Measurements from ENCODE around the gene NAB1. TPM values are rescaled to one million over a fixed set of nuclear protein-coding genes. Genes with fewer than 3 reads are reported as not detected.
A peak's percentile ranks its signal among the peaks of the same experiment; 100 is the strongest.

NAB1 gene
- total RNA-seq, 1 donor from 2014 or later = 25.4 TPM

DNA sequence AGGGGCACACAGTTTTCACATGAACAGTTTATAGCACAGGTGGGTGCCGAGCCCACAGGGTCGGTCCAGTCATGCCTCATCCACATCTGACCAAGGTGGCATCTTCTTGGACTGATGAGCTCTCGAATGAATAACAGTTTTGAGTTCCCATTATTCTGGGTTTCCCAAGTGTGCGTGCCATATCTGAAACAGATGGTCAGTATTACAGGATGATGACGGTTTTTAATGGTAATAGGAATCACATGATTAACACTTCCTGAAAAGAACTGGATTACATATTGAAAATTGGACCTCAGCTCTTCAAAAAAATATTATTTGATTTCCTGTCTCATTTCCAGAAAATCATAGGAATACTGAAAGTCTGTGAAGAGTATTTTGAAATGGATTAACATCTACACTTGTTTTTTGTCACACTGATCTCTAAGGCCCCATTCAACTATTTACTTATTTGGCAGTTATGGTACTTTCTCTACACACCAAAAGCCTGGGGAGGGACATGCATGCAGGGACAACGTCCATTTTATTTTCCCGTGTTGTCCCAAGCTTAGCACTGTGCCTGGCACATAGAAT, 22.2 kb upstream of the NAB1 start:
- TF ChIP-seq, protein P1, sequence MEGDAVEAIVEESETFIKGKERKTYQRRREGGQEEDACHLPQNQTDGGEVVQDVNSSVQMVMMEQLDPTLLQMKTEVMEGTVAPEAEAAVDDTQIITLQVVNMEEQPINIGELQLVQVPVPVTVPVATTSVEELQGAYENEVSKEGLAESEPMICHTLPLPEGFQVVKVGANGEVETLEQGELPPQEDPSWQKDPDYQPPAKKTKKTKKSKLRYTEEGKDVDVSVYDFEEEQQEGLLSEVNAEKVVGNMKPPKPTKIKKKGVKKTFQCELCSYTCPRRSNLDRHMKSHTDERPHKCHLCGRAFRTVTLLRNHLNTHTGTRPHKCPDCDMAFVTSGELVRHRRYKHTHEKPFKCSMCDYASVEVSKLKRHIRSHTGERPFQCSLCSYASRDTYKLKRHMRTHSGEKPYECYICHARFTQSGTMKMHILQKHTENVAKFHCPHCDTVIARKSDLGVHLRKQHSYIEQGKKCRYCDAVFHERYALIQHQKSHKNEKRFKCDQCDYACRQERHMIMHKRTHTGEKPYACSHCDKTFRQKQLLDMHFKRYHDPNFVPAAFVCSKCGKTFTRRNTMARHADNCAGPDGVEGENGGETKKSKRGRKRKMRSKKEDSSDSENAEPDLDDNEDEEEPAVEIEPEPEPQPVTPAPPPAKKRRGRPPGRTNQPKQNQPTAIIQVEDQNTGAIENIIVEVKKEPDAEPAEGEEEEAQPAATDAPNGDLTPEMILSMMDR (IDR thresholded peaks at IDR 0.05; ENCODE audit: insufficient read depth, low read length, poor library complexity, severe bottlenecking) = no peak
- DNase-seq (ENCODE audit: low read depth) = no peak
- no peaks in the 10 kb centered on the region for H3K27me3 ChIP-seq (ENCODE audit: control insufficient read depth, insufficient read depth, low read length)
- no peak overlapping the region for H3K4me3 ChIP-seq (ENCODE audit: low read depth, low read length)
- no peaks in the 10 kb centered on the region for H3K36me3 ChIP-seq (ENCODE audit: control insufficient read depth, insufficient read depth, low read length)

DNA sequence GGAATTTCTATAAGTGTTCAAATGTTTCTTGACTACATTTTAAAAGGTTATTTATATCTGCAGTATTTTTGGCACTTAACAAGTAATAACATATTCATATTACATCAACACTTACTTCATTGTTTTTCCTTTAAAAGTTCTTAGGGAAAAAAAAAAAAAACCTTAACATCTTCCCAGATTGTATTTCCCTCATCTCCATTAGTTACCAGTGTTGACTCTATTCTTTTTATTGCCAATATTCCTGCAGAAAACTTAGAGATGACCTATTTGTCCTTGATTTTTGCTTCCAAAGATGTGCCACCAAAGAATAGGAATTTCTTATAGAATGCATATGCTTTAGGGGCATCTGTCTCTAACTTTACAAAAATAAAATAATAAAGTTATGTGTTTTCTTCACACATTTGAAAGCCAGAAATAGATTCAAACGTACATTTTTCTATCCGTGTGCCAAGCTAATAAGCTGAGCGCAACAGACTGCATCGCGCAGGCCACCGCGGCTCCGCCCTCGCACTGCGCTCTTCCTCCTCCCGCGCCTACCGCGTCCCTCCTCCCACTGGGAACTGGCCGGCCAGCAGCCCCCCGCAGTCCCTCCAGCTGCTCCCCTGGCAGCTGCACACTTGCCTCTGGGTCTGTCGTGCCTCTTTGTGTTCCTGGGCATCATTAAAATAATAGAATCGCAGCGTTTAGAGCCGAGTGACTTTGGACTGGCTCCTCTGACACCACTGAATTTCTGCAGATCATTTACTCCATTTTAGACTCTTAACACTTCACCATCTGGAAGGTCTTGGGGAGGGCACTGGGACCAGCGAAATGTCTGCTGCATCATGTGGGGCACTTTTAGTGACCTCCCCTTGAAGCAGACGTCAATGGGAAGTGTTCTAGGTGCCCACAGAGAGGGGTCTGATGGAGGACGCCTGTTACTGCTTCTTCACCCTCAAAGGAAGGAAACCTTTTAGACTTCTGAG, 21.2 kb upstream of the NAB1 start:
- H3K4me3 ChIP-seq (ENCODE audit: low read depth, low read length) = peak overlapping the region; percentile 49
- no peaks in the 10 kb centered on the region for H3K27me3 ChIP-seq (ENCODE audit: control insufficient read depth, insufficient read depth, low read length)
- no peaks in the 10 kb centered on the region for H3K36me3 ChIP-seq (ENCODE audit: control insufficient read depth, insufficient read depth, low read length)
- no peak for DNase-seq (ENCODE audit: low read depth)
- TF ChIP-seq, protein P1 (IDR thresholded peaks at IDR 0.05; ENCODE audit: insufficient read depth, low read length, poor library complexity, severe bottlenecking) = no peak

DNA sequence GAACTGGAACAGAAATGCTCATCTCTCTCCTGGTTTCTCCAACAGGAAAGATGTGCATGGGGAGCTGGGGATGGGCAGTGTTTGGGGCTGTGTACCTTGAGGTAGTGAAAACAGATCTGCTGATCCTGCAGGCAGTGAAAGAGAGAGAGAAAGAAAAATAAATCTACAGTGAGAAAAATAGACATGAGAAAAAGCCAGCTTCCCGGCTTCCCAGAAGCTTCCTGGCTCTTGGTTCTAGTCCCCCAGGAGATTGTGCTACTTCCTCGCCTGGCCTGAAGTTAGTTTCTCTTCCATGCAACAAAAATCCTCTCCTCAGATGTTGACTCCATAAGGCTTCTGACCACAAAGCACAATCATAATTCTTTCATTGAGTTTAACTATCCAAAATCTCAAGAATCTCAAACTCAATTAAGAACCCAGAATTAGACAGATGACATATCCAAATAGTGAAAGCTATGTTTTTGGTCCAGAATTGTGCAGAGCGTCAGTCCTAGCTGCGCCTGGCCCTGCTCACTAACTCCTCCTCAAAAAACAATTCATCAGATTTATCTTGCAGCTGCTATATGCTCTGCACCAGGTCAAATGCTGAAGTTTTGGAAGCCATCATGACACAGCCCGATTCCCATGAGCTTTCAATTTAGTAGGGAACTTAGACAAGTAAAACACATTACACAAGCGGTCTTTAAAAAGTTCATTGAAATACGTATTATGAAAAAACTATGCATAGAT, 20.1 kb upstream of the NAB1 start:
- H3K4me3 ChIP-seq (ENCODE audit: low read depth, low read length) = no peak overlapping the region
- DNase-seq (ENCODE audit: low read depth) = no peak
- no peaks in the 10 kb centered on the region for H3K36me3 ChIP-seq (ENCODE audit: control insufficient read depth, insufficient read depth, low read length)
- TF ChIP-seq, protein P1 (IDR thresholded peaks at IDR 0.05; ENCODE audit: insufficient read depth, low read length, poor library complexity, severe bottlenecking) = no peak
- no peaks in the 10 kb centered on the region for H3K27me3 ChIP-seq (ENCODE audit: control insufficient read depth, insufficient read depth, low read length)

DNA sequence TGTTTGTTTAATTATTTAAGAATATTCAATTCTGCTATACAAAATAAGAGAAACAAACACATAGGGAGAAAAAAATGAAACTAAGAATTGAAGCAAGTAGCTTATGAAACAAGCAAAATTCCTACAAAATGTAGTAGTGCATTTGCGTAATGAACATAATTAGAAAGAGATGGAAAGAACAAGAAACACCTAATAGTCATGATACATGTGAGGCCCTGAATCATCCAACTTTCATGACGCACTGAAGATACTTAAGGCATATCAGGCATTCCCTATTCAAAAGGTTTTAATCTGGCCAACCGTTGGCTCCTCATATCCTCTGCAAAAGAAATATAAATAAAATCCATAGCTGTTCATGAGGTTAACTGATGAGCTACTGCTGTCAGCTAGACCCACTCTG, 14.5 kb upstream of the NAB1 start:
- H3K36me3 ChIP-seq (ENCODE audit: control insufficient read depth, insufficient read depth, low read length) = no peaks in the 10 kb centered on the region
- H3K27me3 ChIP-seq (ENCODE audit: control insufficient read depth, insufficient read depth, low read length) = no peaks in the 10 kb centered on the region
- no peak for DNase-seq (ENCODE audit: low read depth)
- TF ChIP-seq, protein P1 (IDR thresholded peaks at IDR 0.05; ENCODE audit: insufficient read depth, low read length, poor library complexity, severe bottlenecking) = no peak
- H3K4me3 ChIP-seq (ENCODE audit: low read depth, low read length) = no peak overlapping the region

DNA sequence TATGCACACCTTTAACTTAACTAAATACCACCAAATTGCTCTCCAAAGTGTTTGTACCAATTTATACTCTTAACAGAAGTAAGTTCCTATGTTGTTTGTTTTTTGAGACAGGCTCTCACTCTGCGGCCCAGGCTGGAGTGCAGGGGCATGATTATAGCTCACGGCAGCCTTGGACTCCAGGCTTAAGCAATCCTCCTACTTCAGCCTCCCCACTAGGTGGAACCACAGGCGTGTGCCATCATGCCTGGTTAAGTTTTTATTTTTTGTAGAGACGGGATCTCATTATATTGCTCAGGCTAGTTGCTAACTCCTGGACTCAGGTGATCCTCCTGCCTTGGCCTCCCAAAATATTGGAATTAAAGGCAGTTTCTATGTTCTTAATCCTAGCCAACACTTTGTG, 13.1 kb upstream of the NAB1 start:
- no peak overlapping the region for H3K4me3 ChIP-seq (ENCODE audit: low read depth, low read length)
- H3K36me3 ChIP-seq (ENCODE audit: control insufficient read depth, insufficient read depth, low read length) = no peaks in the 10 kb centered on the region
- DNase-seq (ENCODE audit: low read depth) = no peak
- TF ChIP-seq, protein P1 (IDR thresholded peaks at IDR 0.05; ENCODE audit: insufficient read depth, low read length, poor library complexity, severe bottlenecking) = no peak
- no peaks in the 10 kb centered on the region for H3K27me3 ChIP-seq (ENCODE audit: control insufficient read depth, insufficient read depth, low read length)

All from kidney epithelial cell (primary cell).